ENCODE results near the gene PTPRN2.
"Not testable (repeated sequence)": the region's sequence is repeated elsewhere in the genome, so short reads cannot be mapped to it uniquely, and the experiment has no call there.

PTPRN2 gene

DNA sequence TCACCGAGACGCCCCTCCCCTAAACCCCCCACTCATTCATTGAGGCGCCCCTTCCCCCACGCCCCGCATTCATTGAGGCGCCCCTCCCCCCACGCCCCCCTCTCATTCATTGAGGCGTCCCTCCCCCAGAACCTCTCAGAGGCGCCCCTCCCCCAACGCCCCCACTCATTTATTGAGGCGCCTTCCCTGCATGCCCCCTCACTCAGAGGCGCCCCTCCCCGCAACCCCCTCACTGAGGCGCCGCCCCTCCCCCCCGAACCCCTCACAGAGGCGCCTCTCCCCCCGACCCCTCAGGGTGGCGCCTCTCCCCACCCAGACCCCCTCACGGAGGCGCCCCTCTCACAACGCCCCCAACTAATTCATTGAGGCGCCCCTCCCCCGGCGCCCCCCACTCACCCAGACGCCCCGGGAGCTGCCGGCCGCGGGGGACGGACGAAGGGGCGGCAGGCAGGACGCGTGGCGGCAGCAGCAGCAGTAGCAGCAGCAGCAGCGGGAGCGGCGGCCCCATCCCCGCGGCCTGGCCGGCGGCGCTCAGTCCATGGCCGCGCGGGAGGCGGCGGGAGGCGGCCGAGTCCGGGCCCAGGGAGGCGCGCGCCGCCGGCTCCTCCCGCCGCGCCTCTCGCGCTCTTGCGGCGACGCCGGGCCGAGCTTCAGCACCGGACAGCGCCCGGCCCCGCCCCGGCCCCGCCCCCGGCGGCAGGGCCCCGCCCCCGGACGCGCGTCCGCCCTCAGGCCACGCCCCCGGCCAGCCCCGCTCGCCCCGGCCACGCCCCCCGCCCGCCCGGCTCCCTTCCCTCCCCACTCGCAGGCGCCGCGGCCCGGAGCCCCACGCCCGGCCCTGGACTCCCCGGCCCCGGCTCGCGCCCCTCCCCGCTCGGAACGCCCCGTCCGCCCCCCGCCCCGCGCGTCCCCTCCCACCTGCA is at the start of gene PTPRN2:
TSS of gene PTPRN2 (minus strand) at position 662 of the 923 bp plus-strand sequence.
- H3K27me3 Mint-ChIP-seq, result peaks cover 41% of the 10 kb centered on the region
- peaks cover 4% of the 10 kb centered on the region for H3K9me3 Mint-ChIP-seq
- H3K27ac Mint-ChIP-seq, result no peak within 1 kb of the TSS

DNA sequence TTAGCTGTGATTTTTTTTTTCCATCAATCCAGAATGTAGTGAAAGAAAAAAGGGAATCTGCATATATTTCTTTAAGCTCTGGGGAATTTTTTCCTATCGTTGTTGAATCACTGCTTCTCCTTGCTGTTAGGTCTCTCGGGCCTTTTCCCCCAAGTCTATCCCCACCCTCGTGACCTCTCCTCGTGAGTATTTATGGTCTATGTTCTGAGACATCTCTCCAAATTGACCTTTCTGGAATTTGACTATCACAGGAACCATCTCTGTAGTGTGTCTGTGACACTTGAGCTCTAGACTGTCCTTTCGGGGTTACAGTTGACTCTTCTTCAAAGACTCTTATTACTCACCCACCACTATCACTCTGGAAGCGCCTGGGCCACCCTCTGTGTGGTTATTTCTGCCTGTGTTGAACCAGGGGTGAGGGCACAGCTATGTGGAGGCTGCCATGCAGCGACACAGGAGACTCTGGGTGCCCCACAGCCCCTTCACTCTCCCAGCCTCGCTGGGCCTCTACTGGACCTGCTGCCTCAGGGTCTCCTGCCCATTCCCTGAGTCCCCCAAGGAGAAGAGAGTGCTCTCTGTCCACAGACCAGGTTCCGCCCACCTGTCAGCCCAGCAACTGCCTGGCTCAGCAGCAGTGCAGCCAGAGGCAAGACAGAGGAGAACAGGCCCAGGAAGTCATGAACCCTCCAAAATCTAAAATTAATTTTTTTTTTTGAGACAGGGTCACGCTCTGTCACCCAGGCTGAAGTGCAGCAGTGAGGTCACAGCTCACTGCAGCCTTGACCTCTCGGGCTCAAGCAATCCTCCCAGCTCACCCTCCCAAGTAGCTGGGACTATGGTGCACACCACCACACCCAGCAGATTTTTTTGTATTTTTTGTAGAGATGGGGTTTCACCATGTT is 45.7 kb upstream of the PTPRN2 start:
- H3K9me3 Mint-ChIP-seq, result no peaks in the 10 kb centered on the region
- no peaks in the 10 kb centered on the region for H3K27me3 Mint-ChIP-seq
- H3K36me3 Mint-ChIP-seq, result peaks cover 6% of the 10 kb centered on the region
- H3K4me3 Mint-ChIP-seq, result no peak overlapping the region
- H3K4me1 Mint-ChIP-seq, result no peaks in the 10 kb centered on the region
- H3K27ac Mint-ChIP-seq, result no peak overlapping the region

More for the DNA sequence above, at the start of gene PTPRN2:
- H3K4me3 Mint-ChIP-seq, result peak within 1 kb of the TSS; percentile 58
- H3K4me1 Mint-ChIP-seq, result peaks cover 15% of the 10 kb centered on the region
- no peaks in the 10 kb centered on the region for H3K36me3 Mint-ChIP-seq

DNA sequence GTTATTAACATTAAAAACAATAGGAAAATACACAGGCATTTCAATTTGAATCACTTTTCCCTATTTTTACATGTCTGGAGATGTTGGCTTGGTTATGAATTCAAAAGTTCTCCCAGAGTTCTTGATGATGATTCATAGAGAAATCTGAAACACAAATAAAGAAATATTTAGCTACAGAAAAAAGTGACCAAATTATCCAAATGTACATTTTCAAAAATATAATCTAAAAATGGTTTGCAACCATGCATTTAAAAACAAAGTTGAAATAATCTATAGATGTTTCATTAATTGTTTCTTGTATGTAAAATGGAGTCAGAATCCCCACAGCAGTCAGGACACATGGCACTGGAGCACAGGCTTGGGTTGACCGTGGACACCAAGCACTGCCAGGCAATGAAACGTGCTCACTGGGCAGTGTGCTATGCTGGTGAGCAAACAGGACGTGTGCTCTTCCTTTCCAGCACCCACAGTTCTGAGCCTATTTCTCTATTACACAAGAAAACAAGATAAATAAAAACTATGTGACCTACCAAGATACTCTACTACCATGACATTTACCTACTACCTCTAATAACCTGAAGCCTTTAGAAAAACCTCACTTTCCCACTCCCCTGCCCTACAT is 44.1 kb upstream of the PTPRN2 start:
- peaks cover 6% of the 10 kb centered on the region for H3K36me3 Mint-ChIP-seq
- no peak overlapping the region for H3K4me3 Mint-ChIP-seq
- H3K27me3 Mint-ChIP-seq, result no peaks in the 10 kb centered on the region
- H3K27ac Mint-ChIP-seq, result no peak overlapping the region
- H3K9me3 Mint-ChIP-seq, result no peaks in the 10 kb centered on the region
- no peaks in the 10 kb centered on the region for H3K4me1 Mint-ChIP-seq

GRCh38 chr7:158626289-158626688 is 38.7 kb upstream of the PTPRN2 start:
- H3K4me3 Mint-ChIP-seq, H3K27me3 Mint-ChIP-seq, H3K4me1 Mint-ChIP-seq, H3K9me3 Mint-ChIP-seq, H3K36me3 Mint-ChIP-seq, H3K27ac Mint-ChIP-seq: not testable (repeated sequence)

DNA sequence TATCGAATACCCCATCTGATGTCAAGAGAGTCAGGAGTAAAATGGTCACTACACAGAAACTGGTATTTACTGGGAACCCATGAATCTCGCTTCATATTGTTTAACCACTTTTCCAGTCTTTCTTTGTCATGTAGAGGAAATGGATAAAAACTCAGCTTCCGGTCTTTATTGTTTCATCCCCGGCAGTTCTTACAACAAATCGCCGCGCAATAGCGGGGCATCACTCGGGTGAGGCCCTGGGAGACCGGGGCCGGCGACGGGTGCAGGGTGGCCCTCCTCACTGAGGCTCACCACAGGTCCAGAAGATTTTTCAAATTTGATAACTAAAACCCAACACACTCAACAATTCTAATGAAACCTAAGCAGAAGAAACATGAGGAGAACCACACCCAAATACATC is 35.6 kb upstream of the PTPRN2 start:
- Mint-ChIP-seq H3K4me1 (no peaks in the 10 kb centered on the region), H3K27me3 (no peaks in the 10 kb centered on the region), H3K27ac (no peak overlapping the region)

GRCh38 chr7:158620839-158621441 is 33.3 kb upstream of the PTPRN2 start:
- H3K27ac Mint-ChIP-seq, result no peak overlapping the region

More for the DNA sequence above, 35.6 kb upstream of the PTPRN2 start:
- peaks cover 7% of the 10 kb centered on the region for H3K36me3 Mint-ChIP-seq
- no peaks in the 10 kb centered on the region for H3K9me3 Mint-ChIP-seq
- H3K4me3 Mint-ChIP-seq, result no peak overlapping the region

DNA sequence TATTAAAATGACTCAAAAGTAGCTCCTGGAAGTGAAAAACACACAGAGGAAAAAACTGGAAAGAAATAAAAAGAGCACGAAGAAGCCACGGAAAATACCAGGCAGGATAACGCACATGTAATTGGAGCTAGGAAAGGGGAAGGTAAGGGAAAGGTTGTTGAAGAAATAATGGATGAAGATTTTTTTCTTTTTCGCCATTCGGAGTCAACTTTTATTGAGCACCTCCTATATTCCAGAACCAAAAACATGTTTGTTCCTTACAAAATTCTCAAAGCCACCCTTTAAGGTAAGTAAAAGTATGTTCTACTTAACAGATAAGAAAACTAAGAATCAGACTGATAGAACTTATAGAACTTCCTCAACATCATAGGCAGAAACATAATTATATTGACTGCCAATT is 32.8 kb upstream of the PTPRN2 start:
- H3K27ac Mint-ChIP-seq, result no peak overlapping the region

More at GRCh38 chr7:158620839-158621441, 33.3 kb upstream of the PTPRN2 start:
- no peaks in the 10 kb centered on the region for H3K4me1 Mint-ChIP-seq
- no peaks in the 10 kb centered on the region for H3K9me3 Mint-ChIP-seq
- no peak overlapping the region for H3K4me3 Mint-ChIP-seq
- peaks cover 4% of the 10 kb centered on the region for H3K36me3 Mint-ChIP-seq
- H3K27me3 Mint-ChIP-seq, result no peaks in the 10 kb centered on the region

DNA sequence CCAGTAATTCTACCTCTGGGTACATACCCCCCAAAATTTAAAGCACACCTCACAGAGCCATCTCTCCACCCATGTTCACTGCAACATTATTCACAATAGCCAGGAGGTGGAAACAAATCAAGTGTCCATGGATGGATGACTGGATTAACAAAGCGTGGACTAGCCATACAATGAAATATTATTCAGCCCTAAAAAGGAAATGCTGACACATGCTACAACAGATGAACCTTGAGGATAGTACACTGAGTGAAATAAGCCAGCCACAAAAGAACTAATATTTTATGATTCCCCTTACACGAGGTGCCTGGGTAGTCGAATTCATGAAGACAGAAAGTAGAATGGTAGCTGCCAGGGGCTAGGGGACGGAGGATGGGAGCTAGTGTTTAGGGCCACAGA is 31.1 kb upstream of the PTPRN2 start:
- Mint-ChIP-seq H3K27ac (no peak overlapping the region), H3K4me1 (no peaks in the 10 kb centered on the region), H3K36me3 (peaks cover 4% of the 10 kb centered on the region), H3K9me3 (no peaks in the 10 kb centered on the region), H3K4me3 (no peak overlapping the region), H3K27me3 (no peaks in the 10 kb centered on the region)

More for the DNA sequence above, 32.8 kb upstream of the PTPRN2 start:
- Mint-ChIP-seq H3K4me3 (no peak overlapping the region), H3K27me3 (no peaks in the 10 kb centered on the region), H3K9me3 (no peaks in the 10 kb centered on the region), H3K4me1 (no peaks in the 10 kb centered on the region), H3K36me3 (peaks cover 4% of the 10 kb centered on the region)

DNA sequence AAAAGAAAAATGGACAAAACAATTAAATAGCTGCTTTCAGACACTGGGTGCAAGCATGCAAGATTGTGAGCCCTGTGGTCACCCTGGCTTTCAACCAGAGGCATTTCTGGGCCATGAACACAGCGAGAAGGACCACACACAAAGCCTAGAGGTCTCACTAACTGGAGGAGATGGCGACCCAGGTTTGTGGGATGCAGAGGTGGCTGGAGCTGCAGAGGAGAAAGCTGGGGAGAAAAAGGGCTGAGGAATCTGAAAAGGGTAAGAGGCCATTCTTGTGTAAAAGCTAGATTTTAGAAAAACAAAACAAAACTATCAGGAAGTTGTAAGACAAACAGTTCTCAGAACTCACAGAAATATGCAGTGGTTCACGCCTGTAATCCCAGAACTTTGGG is 30.1 kb upstream of the PTPRN2 start:
- no peaks in the 10 kb centered on the region for H3K27me3 Mint-ChIP-seq
- no peak overlapping the region for H3K4me3 Mint-ChIP-seq
- H3K27ac Mint-ChIP-seq, result no peak overlapping the region
- peaks cover 4% of the 10 kb centered on the region for H3K36me3 Mint-ChIP-seq
- no peaks in the 10 kb centered on the region for H3K4me1 Mint-ChIP-seq
- no peaks in the 10 kb centered on the region for H3K9me3 Mint-ChIP-seq

DNA sequence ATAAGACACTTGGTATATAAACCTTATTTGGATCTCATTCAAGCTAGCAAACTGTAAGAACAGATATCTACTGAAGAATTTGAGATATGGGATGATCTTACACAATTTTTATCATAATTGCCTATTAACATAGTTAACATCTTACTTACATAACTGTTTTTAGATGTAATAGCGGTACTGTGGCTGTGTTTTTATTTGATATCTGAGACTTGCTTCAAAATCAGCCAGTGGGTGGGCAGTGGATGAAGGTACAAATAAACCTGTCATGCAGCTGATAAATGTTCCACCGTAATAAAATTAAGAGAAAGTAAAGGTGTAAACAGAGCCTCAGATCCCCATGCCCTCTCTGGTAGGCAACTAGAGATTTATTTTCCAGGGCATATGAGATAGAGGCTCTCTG is 28.4 kb upstream of the PTPRN2 start:
- H3K4me3 Mint-ChIP-seq, result no peak overlapping the region
- H3K27me3 Mint-ChIP-seq, result no peaks in the 10 kb centered on the region
- H3K4me1 Mint-ChIP-seq, result peaks cover 4% of the 10 kb centered on the region
- H3K9me3 Mint-ChIP-seq, result no peaks in the 10 kb centered on the region
- no peak overlapping the region for H3K27ac Mint-ChIP-seq
- peaks cover 4% of the 10 kb centered on the region for H3K36me3 Mint-ChIP-seq

DNA sequence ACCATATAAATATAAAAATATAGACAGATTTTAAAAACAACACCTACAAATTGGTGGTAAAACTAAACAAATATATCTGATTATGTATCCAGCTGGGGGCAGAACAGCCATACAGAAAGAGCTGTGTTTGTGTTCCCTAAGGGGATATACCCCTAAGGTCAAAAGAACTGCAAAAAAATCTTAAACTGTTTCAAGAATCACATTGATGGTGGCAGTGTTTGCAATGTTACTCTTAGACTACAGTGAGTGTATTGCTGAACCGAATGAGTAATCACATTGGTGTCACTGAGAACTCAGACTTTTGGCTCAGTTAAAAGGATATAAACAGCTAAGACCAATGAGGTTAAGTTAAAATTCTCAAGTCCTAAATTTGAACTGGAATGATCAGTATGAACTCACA is 27.1 kb upstream of the PTPRN2 start:
- Mint-ChIP-seq H3K27me3 (no peaks in the 10 kb centered on the region), H3K36me3 (peaks cover 4% of the 10 kb centered on the region), H3K4me3 (no peak overlapping the region), H3K9me3 (no peaks in the 10 kb centered on the region), H3K27ac (no peak overlapping the region), H3K4me1 (peaks cover 4% of the 10 kb centered on the region)

DNA sequence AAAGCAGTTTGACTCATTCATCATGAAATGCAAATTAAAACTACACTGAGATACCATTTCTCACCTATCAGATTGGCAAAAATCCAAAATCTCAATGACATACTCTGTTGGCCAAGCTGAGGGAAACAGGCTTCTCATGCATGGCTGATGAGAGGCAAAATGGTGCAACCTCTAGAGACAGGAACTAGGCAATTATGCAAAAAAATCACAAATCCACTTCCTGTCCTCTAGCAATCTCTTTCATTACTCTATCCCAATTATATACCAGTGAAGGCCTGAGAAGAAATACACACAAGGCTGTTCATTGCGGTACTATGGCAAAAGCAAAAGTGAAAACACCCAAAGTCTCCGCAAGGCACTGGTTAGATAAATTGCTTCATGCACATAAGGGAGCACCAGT is 25.9 kb upstream of the PTPRN2 start:
- Mint-ChIP-seq H3K27ac (no peak overlapping the region), H3K4me1 (peaks cover 4% of the 10 kb centered on the region), H3K36me3 (peaks cover under 1% of the 10 kb centered on the region), H3K4me3 (no peak overlapping the region), H3K27me3 (no peaks in the 10 kb centered on the region), H3K9me3 (no peaks in the 10 kb centered on the region)

DNA sequence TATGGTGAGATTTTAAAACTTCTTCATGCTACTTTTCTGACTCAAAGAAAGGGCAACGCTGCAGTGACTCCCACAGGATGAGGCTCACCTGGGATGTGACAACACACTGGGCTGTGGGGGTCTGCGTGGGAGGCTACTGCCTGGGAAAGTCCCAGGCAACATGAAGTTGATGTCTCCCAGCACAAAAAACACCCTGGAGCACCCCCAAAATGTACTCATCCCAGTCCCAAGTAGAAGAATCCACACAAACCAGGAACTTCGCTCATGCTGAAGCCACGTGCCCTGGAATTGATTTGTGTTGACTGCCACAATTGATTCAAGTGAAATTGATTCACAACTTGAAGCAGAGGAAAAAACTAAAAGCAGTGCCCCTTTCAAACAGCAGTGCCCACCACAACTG is 24.9 kb upstream of the PTPRN2 start:
- H3K36me3 Mint-ChIP-seq, result no peaks in the 10 kb centered on the region
- no peaks in the 10 kb centered on the region for H3K9me3 Mint-ChIP-seq
- no peak overlapping the region for H3K27ac Mint-ChIP-seq
- H3K4me1 Mint-ChIP-seq, result peaks cover 4% of the 10 kb centered on the region
- H3K4me3 Mint-ChIP-seq, result no peak overlapping the region
- no peaks in the 10 kb centered on the region for H3K27me3 Mint-ChIP-seq

GRCh38 chr7:158611541-158611940 is 23.9 kb upstream of the PTPRN2 start:
- H3K9me3 Mint-ChIP-seq, result no peaks in the 10 kb centered on the region
- no peak overlapping the region for H3K27ac Mint-ChIP-seq
- H3K27me3 Mint-ChIP-seq, result no peaks in the 10 kb centered on the region
- H3K36me3 Mint-ChIP-seq, result no peaks in the 10 kb centered on the region
- H3K4me3 Mint-ChIP-seq, result no peak overlapping the region
- peaks cover 4% of the 10 kb centered on the region for H3K4me1 Mint-ChIP-seq

DNA sequence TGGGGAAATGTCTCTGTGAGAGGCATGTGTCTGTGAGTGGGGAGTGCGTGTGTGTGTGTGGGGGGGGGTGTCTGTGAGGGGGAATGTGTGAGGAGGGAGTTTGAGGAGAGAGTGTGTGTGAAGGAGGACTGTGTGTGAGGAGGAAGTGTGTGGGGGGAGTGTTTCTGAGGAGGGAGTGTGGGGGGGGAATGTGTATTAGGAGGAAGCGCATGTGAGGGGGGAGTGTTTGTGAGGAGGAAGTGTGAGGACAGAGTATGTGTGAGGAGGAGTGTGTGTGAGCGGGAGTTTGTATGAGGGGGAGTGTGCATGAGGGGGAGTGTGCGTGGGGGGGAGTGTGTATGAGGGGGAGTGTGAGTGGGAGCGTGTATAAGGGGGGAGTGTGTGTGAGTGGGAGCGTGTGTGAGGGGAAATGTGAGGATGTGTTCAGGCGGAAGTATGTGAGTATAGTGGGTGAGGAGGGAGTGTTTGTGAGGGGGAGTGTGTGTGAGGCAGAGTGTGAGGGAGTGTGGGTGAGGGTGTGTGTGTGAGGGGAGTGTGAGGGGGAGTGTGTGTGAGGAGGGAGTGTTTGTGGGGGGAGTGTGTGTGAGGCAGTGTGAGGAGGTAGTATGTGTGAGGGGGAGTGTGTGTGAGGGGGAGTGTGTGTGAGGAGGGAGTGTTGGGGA is 21.8 kb upstream of the PTPRN2 start:
- H3K4me3 Mint-ChIP-seq, result no peak overlapping the region
- no peaks in the 10 kb centered on the region for H3K27me3 Mint-ChIP-seq
- peaks cover 4% of the 10 kb centered on the region for H3K4me1 Mint-ChIP-seq
- no peaks in the 10 kb centered on the region for H3K9me3 Mint-ChIP-seq
- H3K36me3 Mint-ChIP-seq, result no peaks in the 10 kb centered on the region
- H3K27ac Mint-ChIP-seq, result no peak overlapping the region
